Right lung (tissue), 5 donors: Measurements from ENCODE around the gene FOSL2. TPM values are rescaled to one million over a fixed set of nuclear protein-coding genes. Genes with fewer than 3 reads are reported as not detected.

Experiments
- DNase-seq, 2 donors: peaks; one replicate each; pipeline ENCODE4 v3.0.0-alpha.2; 2013
- polyA plus RNA-seq, 5 donors: library from polyadenylated mRNA; unstranded; fragments of 120-200 nt; gene quantifications; one replicate each; pipeline versions ENCODE4 v1.2.1 to v1.2.3, GENCODE V29; 2013; ENCODE audit warnings: inconsistent platforms in 1 of 5, low replicate concordance in 1 of 5; ENCODE audit not compliant: insufficient read length in 5 of 5, insufficient read depth in 1 of 5

Gene FOSL2
- polyA plus RNA-seq, 5 donors, result 10.2 to 14.3 (median 12.7) TPM

GRCh38 chr2:28393114-28393836 lies 617 bp downstream of the FOSL2 start:
- peak; percentile 69 to 73 for DNase-seq

GRCh38 chr2:28394331-28394877 lies 1.7 kb downstream of the FOSL2 start:
- DNase-seq, result peak in 1 of 2 donors; percentile 55

- no peak for DNase-seq
Observed at GRCh38 chr2:28394997-28395333, 2.3 kb downstream of the FOSL2 start.

- DNase-seq, result peak; percentile 73 to 85
Observed at GRCh38 chr2:28395334-28396061, 2.8 kb downstream of the FOSL2 start.

GRCh38 chr2:28397043-28397381 lies 4.4 kb downstream of the FOSL2 start:
- no peak for DNase-seq

- no peak for DNase-seq
Observed at GRCh38 chr2:28398101-28398834, 5.6 kb downstream of the FOSL2 start.

- DNase-seq, result no peak
Observed at GRCh38 chr2:28399289-28399688, 6.6 kb downstream of the FOSL2 start.

- no peak for DNase-seq
Observed at GRCh38 chr2:28399956-28400355, 7.3 kb downstream of the FOSL2 start.

- DNase-seq, result no peak
Observed at GRCh38 chr2:28400419-28400818, 7.8 kb downstream of the FOSL2 start.

GRCh38 chr2:28400921-28401320 lies 8.3 kb downstream of the FOSL2 start:
- DNase-seq, result no peak

GRCh38 chr2:28401411-28401810 lies 8.8 kb downstream of the FOSL2 start:
- no peak for DNase-seq

- no peak for DNase-seq
Observed at GRCh38 chr2:28401948-28402550, 9.4 kb downstream of the FOSL2 start.

GRCh38 chr2:28403370-28403956 lies 10.8 kb downstream of the FOSL2 start:
- no peak for DNase-seq

- no peak for DNase-seq
Observed at GRCh38 chr2:28404086-28404485, 11.4 kb downstream of the FOSL2 start.

GRCh38 chr2:28405537-28405936 lies 12.9 kb downstream of the FOSL2 start:
- no peak for DNase-seq

GRCh38 chr2:28406276-28407096 lies 13.8 kb downstream of the FOSL2 start:
- DNase-seq, result no peak

- DNase-seq, result no peak
Observed at GRCh38 chr2:28407131-28407975, 14.7 kb downstream of the FOSL2 start.

- no peak for DNase-seq
Observed at GRCh38 chr2:28407976-28408690, 15.5 kb downstream of the FOSL2 start.
